Measurements from ENCODE around the gene USP49. TPM values are rescaled to one million over a fixed set of nuclear protein-coding genes. Genes with fewer than 3 reads are reported as not detected.

The USP49 gene
- total and polyA plus RNA-seq, 2 of the 13 experiments (the other 11 are each of a cell fraction or from before 2014, with no cell fraction given), result 2.9 to 4.3 TPM

DNA sequence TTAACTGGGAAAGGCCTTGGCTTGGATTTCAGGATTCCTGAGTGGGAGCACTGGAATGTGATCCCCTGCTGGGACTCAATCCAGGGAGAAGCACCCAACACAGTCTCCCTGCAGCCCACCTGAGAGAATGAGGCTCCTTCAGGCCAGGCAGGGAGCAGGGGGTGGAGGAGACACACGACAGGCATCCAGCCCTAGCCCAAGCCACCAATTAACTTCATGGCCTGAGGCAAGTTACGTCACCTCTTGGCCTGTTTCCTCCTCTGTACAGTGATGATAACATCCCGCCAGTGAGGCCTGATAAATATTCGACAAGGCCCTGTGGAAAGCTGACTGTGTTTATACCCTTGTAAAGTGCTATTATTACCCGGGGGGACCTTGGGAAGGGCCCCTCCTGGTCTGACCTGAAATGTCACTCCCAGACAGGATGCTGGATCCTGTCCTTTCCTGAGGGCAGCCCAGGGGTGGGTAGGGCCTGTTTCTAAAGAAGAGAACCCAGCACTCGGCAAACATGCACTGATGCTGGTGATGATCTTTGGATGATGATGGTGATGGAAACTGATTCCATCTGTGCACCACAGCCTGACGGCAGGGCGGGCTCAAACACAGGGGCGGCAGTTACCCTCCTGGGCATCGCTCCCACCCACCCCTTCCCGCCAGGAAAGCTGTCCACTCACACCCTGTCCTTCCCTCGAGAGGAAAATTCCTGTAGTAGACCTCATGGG, 127.9 kb downstream of the USP49 start (continued):
- TF ChIP-seq, protein P1, sequence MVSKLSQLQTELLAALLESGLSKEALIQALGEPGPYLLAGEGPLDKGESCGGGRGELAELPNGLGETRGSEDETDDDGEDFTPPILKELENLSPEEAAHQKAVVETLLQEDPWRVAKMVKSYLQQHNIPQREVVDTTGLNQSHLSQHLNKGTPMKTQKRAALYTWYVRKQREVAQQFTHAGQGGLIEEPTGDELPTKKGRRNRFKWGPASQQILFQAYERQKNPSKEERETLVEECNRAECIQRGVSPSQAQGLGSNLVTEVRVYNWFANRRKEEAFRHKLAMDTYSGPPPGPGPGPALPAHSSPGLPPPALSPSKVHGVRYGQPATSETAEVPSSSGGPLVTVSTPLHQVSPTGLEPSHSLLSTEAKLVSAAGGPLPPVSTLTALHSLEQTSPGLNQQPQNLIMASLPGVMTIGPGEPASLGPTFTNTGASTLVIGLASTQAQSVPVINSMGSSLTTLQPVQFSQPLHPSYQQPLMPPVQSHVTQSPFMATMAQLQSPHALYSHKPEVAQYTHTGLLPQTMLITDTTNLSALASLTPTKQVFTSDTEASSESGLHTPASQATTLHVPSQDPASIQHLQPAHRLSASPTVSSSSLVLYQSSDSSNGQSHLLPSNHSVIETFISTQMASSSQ (IDR thresholded peaks at IDR 0.05; ENCODE audit: low read depth), result no peak
- TF ChIP-seq, protein P1 (CRISPR knock-in tag; IDR thresholded peaks at IDR 0.05; ENCODE audit: borderline replicate concordance), result no peak
- no peak for TF ChIP-seq FOXC1 (CRISPR knock-in tag; IDR thresholded peaks at IDR 0.05; ENCODE audit: borderline replicate concordance)
- no peak for TF ChIP-seq SNAI1 (CRISPR knock-in tag; IDR thresholded peaks at IDR 0.05; ENCODE audit: borderline replicate concordance)
- no peak for TF ChIP-seq ZNF441 (CRISPR knock-in tag; IDR thresholded peaks at IDR 0.05; ENCODE audit: borderline replicate concordance)
- TF ChIP-seq ZNF350 (CRISPR knock-in tag; IDR thresholded peaks at IDR 0.05; ENCODE audit: borderline replicate concordance, low read depth), result no peak
- peak; percentile 79 for TF ChIP-seq ZNF263 (CRISPR knock-in tag; IDR thresholded peaks at IDR 0.05)
- TF ChIP-seq REPIN1 (CRISPR knock-in tag; IDR thresholded peaks at IDR 0.05; ENCODE audit: borderline replicate concordance, low read depth), result 0 out of 2 replicates have a peak, but pooled peaks have one; percentile 30
- no peak for TF ChIP-seq ZNF143 (CRISPR knock-in tag; IDR thresholded peaks at IDR 0.05)
- no peak for TF ChIP-seq GABPB1 (CRISPR knock-in tag; IDR thresholded peaks at IDR 0.05)
- TF ChIP-seq, protein P2, sequence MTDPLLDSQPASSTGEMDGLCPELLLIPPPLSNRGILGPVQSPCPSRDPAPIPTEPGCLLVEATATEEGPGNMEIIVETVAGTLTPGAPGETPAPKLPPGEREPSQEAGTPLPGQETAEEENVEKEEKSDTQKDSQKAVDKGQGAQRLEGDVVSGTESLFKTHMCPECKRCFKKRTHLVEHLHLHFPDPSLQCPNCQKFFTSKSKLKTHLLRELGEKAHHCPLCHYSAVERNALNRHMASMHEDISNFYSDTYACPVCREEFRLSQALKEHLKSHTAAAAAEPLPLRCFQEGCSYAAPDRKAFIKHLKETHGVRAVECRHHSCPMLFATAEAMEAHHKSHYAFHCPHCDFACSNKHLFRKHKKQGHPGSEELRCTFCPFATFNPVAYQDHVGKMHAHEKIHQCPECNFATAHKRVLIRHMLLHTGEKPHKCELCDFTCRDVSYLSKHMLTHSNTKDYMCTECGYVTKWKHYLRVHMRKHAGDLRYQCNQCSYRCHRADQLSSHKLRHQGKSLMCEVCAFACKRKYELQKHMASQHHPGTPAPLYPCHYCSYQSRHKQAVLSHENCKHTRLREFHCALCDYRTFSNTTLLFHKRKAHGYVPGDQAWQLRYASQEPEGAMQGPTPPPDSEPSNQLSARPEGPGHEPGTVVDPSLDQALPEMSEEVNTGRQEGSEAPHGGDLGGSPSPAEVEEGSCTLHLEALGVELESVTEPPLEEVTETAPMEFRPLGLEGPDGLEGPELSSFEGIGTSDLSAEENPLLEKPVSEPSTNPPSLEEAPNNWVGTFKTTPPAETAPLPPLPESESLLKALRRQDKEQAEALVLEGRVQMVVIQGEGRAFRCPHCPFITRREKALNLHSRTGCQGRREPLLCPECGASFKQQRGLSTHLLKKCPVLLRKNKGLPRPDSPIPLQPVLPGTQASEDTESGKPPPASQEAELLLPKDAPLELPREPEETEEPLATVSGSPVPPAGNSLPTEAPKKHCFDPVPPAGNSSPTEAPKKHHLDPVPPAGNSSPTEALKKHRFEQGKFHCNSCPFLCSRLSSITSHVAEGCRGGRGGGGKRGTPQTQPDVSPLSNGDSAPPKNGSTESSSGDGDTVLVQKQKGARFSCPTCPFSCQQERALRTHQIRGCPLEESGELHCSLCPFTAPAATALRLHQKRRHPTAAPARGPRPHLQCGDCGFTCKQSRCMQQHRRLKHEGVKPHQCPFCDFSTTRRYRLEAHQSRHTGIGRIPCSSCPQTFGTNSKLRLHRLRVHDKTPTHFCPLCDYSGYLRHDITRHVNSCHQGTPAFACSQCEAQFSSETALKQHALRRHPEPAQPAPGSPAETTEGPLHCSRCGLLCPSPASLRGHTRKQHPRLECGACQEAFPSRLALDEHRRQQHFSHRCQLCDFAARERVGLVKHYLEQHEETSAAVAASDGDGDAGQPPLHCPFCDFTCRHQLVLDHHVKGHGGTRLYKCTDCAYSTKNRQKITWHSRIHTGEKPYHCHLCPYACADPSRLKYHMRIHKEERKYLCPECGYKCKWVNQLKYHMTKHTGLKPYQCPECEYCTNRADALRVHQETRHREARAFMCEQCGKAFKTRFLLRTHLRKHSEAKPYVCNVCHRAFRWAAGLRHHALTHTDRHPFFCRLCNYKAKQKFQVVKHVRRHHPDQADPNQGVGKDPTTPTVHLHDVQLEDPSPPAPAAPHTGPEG (CRISPR knock-in tag; IDR thresholded peaks at IDR 0.05), result no peak
- TF ChIP-seq CBX2 (IDR thresholded peaks at IDR 0.05; ENCODE audit: low read depth, low read length), result no peak
- no peak for TF ChIP-seq CBX2 (CRISPR knock-in tag; IDR thresholded peaks at IDR 0.05; ENCODE audit: low read depth)
- TF ChIP-seq ZSCAN30 (CRISPR knock-in tag; IDR thresholded peaks at IDR 0.05), result no peak
- TF ChIP-seq ZNF556 (CRISPR knock-in tag; IDR thresholded peaks at IDR 0.05; ENCODE audit: borderline replicate concordance), result no peak
- 0 out of 2 replicates have a peak, but pooled peaks have one; percentile 65 for TF ChIP-seq ZNF772 (CRISPR knock-in tag; IDR thresholded peaks at IDR 0.05)
- TF ChIP-seq, protein P3, sequence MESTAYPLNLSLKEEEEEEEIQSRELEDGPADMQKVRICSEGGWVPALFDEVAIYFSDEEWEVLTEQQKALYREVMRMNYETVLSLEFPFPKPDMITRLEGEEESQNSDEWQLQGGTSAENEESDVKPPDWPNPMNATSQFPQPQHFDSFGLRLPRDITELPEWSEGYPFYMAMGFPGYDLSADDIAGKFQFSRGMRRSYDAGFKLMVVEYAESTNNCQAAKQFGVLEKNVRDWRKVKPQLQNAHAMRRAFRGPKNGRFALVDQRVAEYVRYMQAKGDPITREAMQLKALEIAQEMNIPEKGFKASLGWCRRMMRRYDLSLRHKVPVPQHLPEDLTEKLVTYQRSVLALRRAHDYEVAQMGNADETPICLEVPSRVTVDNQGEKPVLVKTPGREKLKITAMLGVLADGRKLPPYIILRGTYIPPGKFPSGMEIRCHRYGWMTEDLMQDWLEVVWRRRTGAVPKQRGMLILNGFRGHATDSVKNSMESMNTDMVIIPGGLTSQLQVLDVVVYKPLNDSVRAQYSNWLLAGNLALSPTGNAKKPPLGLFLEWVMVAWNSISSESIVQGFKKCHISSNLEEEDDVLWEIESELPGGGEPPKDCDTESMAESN (CRISPR knock-in tag; conservative IDR thresholded peaks at IDR 0.05), result no peak
- TF ChIP-seq TOPORS (CRISPR knock-in tag; IDR thresholded peaks at IDR 0.05), result no peak
